Natural killer cell (primary cell): ENCODE results near the gene PSME1. TPM values are rescaled to one million over a fixed set of nuclear protein-coding genes. Genes with fewer than 3 reads are reported as not detected.
A peak's percentile ranks its signal among the peaks of the same experiment; 100 is the strongest.

Experiments
- ATAC-seq, 3 donors: fragments of 150-1000 bp in 2 of 3; fragments of 200-7000 bp in 1 of 3; cut with Tn5 transposase; 1 replicate in 1 of 3; 2 replicates in 2 of 3; pipeline ENCODE4 v1.10.0; 2021; ENCODE audit warnings: mild to moderate bottlenecking in 2 of 3, moderate library complexity in 2 of 3
- DNase-seq, 2 donors: peaks; one replicate each; pipeline versions ENCODE4 v3.0.0 to v3.0.0-alpha.2; 2013 to 2021; ENCODE audit warnings: mixed read lengths in 1 of 2
- H3K27ac ChIP-seq: one replicate; pipeline ENCODE4 v1.5.1; 2013; ENCODE audit warnings: mild to moderate bottlenecking, low read length
- H3K27me3 ChIP-seq: one replicate; pipeline ENCODE4 v1.6.1; 2013; ENCODE audit warnings: low read length; ENCODE audit not compliant: control insufficient read depth, insufficient read depth
- H3K36me3 ChIP-seq: one replicate; pipeline ENCODE4 v1.6.1; 2013; ENCODE audit warnings: low read length; ENCODE audit not compliant: control insufficient read depth, insufficient read depth
- H3K4me1 ChIP-seq: one replicate; pipeline ENCODE4 v1.6.1; 2013; ENCODE audit warnings: low read length; ENCODE audit not compliant: control insufficient read depth, insufficient read depth
- H3K4me3 ChIP-seq: one replicate; pipeline ENCODE4 v1.5.1; 2013; ENCODE audit warnings: low read length
- H3K9me3 ChIP-seq: one replicate; pipeline ENCODE4 v1.6.1; 2013; ENCODE audit warnings: low read length; ENCODE audit not compliant: control insufficient read depth, insufficient read depth
- H3K27ac Mint-ChIP-seq, 2 donors: one replicate each; pipeline ENCODE4 v1.8.0; 2022; ENCODE audit warnings: mild to moderate bottlenecking in 2 of 2, mixed read lengths in 2 of 2, moderate library complexity in 1 of 2
- H3K27me3 Mint-ChIP-seq, 2 donors: one replicate each; pipeline ENCODE4 v1.8.0; 2022; ENCODE audit warnings: low read depth in 2 of 2, mixed read lengths in 2 of 2
- H3K36me3 Mint-ChIP-seq: one replicate; pipeline ENCODE4 v1.8.0; 2022; ENCODE audit warnings: mixed read lengths
- H3K4me1 Mint-ChIP-seq, 2 donors: one replicate each; pipeline ENCODE4 v1.8.0; 2022; ENCODE audit warnings: mixed read lengths in 2 of 2
- H3K4me3 Mint-ChIP-seq: one replicate; pipeline ENCODE4 v1.8.0; 2022; ENCODE audit warnings: mild to moderate bottlenecking, moderate library complexity, mixed read lengths
- H3K9me3 Mint-ChIP-seq, 2 donors: one replicate each; pipeline ENCODE4 v1.8.0; 2022; ENCODE audit warnings: mixed read lengths in 2 of 2
- WGBS: methylation state at CpG from one replicate; pipeline ENCODE4 v1.1.7; 2013; ENCODE audit warnings: missing lambda C conversion rate; ENCODE audit not compliant: insufficient coverage; 5-methylcytosine and 5-hydroxymethylcytosine counted together
- intact Hi-C: fragments of 100-400 bp; cut with micrococcal nuclease; formaldehyde crosslinking; loops from one replicate; pipeline ENCODE4 v1.14.2; 2022
- total RNA-seq, 4 donors: library from RNA; stranded (reverse); fragments of 120-200 nt in 1 of 4; gene quantifications; one replicate each; pipeline versions ENCODE4 v1.2.3 to v1.2.4, GENCODE V29; 2013 to 2022
- TF ChIP-seq, protein P1 (sequence below): fragments of 200-600 bp; IDR thresholded peaks from one replicate; pipeline ENCODE4 v1.8.0; 2022; ENCODE audit warnings: antibody characterized with exemption

PSME1 gene
- total RNA-seq, 3 donors from 2014 or later (not counting 1 experiment from before 2014, with no cell fraction given) = 315 to 345 (median 318) TPM

GRCh38 chr14:24151404-24152080 lies 15.5 kb downstream of the PSME1 start:
- H3K36me3 Mint-ChIP-seq = no peaks in the 10 kb centered on the region

GRCh38 chr14:24155100-24155499 lies 19.1 kb downstream of the PSME1 start:
- 97% methylated on average over 10 of the region's 10 CpGs for WGBS
- Histone ChIP-seq H3K9me3 (no peaks in the 10 kb centered on the region), H3K4me3 (no peak overlapping the region), H3K36me3 (peaks cover 74% of the 10 kb centered on the region), H3K27me3 (no peaks in the 10 kb centered on the region), H3K27ac (no peak overlapping the region), H3K4me1 (peaks cover under 1% of the 10 kb centered on the region)
- ATAC-seq (no peak), DNase-seq (no peak)
- Mint-ChIP-seq H3K4me3 (no peak overlapping the region), H3K27me3 (no peaks in the 10 kb centered on the region), H3K27ac (peak overlapping the region in 1 of 2 donors; percentile 56), H3K9me3 (no peaks in the 10 kb centered on the region), H3K36me3 (no peaks in the 10 kb centered on the region), H3K4me1 (peaks cover 10 to 15% of the 10 kb centered on the region in 2 donors)
- TF ChIP-seq, protein P1, sequence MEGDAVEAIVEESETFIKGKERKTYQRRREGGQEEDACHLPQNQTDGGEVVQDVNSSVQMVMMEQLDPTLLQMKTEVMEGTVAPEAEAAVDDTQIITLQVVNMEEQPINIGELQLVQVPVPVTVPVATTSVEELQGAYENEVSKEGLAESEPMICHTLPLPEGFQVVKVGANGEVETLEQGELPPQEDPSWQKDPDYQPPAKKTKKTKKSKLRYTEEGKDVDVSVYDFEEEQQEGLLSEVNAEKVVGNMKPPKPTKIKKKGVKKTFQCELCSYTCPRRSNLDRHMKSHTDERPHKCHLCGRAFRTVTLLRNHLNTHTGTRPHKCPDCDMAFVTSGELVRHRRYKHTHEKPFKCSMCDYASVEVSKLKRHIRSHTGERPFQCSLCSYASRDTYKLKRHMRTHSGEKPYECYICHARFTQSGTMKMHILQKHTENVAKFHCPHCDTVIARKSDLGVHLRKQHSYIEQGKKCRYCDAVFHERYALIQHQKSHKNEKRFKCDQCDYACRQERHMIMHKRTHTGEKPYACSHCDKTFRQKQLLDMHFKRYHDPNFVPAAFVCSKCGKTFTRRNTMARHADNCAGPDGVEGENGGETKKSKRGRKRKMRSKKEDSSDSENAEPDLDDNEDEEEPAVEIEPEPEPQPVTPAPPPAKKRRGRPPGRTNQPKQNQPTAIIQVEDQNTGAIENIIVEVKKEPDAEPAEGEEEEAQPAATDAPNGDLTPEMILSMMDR = no peak
- intact Hi-C loops = no loop called here

More at GRCh38 chr14:24151404-24152080, 15.5 kb downstream of the PSME1 start:
- no peaks in the 10 kb centered on the region for H3K9me3 ChIP-seq
- Mint-ChIP-seq H3K27ac (no peak overlapping the region), H3K4me1 (peaks cover 33 to 43% of the 10 kb centered on the region in 2 donors), H3K4me3 (no peak overlapping the region), H3K27me3 (no peaks in the 10 kb centered on the region), H3K9me3 (no peaks in the 10 kb centered on the region)
- H3K4me1 ChIP-seq = peaks cover 12% of the 10 kb centered on the region
- peaks cover 58% of the 10 kb centered on the region for H3K36me3 ChIP-seq
- no peak overlapping the region for H3K4me3 ChIP-seq
- intact Hi-C loops = no loop called here
- WGBS = 98% methylated on average over 16 of the region's 16 CpGs
- no peak for ATAC-seq
- TF ChIP-seq, protein P1 = no peak
- H3K27ac ChIP-seq = no peak overlapping the region
- no peaks in the 10 kb centered on the region for H3K27me3 ChIP-seq
- no peak for DNase-seq

DNA sequence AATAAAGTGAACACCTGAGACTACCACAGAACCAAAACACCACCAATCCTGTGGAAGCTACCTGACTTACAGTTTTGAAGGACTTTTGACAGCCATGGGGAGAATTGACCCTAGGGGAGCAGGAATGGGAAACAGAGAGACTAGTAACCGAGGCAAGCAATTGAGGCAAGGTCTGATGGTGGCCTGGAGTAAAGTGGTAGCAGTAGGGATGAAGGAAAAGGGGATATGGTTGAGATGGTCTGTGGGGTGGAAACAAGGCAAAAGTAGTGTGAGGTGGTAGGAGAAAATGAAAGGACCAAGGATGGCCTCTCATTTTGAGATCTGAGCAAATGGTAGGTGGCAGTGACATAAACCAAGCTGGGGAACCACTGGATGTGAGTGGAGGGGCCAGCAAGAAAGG lies 20.8 kb downstream of the PSME1 start:
- H3K4me1 ChIP-seq = peaks cover 10% of the 10 kb centered on the region
- Mint-ChIP-seq H3K4me3 (no peak overlapping the region), H3K27ac (no peak overlapping the region), H3K4me1 (peaks cover 13 to 22% of the 10 kb centered on the region in 2 donors), H3K36me3 (no peaks in the 10 kb centered on the region), H3K27me3 (no peaks in the 10 kb centered on the region), H3K9me3 (no peaks in the 10 kb centered on the region)
- ATAC-seq (no peak), DNase-seq (no peak)
- no peak overlapping the region for H3K27ac ChIP-seq
- H3K4me3 ChIP-seq = no peak overlapping the region
- intact Hi-C loops = no loop called here
- TF ChIP-seq, protein P1 = no peak
- H3K36me3 ChIP-seq = peaks cover 64% of the 10 kb centered on the region
- WGBS = 92% methylated on average over 1 of the region's 1 CpG
- no peaks in the 10 kb centered on the region for H3K9me3 ChIP-seq
- no peaks in the 10 kb centered on the region for H3K27me3 ChIP-seq

DNA sequence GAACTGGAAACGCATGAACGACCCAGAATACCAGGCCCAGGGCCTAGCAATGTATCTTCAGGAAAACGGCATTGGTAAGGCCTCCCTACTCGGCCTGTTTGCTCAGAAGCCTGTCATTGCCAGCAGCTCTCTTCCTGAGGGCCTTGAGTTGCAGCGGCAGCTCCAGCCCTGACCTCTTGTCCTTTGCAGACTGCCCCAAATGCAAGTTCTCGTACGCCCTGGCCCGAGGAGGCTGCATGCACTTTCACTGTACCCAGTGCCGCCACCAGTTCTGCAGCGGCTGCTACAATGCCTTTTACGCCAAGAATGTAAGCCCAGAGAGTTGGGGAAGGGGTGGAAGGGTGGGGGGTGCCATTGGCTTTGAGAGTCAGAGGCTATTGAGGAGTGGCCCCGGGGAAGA lies 21.3 kb downstream of the PSME1 start:
- TF ChIP-seq, protein P1 = no peak
- WGBS = 98% methylated on average over 12 of the region's 12 CpGs
- ATAC-seq (no peak), DNase-seq (no peak)
- H3K36me3 Mint-ChIP-seq = no peaks in the 10 kb centered on the region
- no peak overlapping the region for H3K27ac Mint-ChIP-seq
- Histone ChIP-seq H3K27ac (no peak overlapping the region), H3K36me3 (peaks cover 62% of the 10 kb centered on the region), H3K9me3 (no peaks in the 10 kb centered on the region), H3K4me1 (peaks cover 15% of the 10 kb centered on the region), H3K4me3 (no peak overlapping the region), H3K27me3 (no peaks in the 10 kb centered on the region)
- H3K9me3 Mint-ChIP-seq = no peaks in the 10 kb centered on the region
- intact Hi-C loops = no loop called here
- H3K27me3 Mint-ChIP-seq = no peaks in the 10 kb centered on the region
- H3K4me3 Mint-ChIP-seq = no peak overlapping the region
- H3K4me1 Mint-ChIP-seq = peaks cover 18 to 27% of the 10 kb centered on the region in 2 donors
